NCI-H345 (cell line): ENCODE results near the gene STIM1.
"Not testable (repeated sequence)": the region's sequence is repeated elsewhere in the genome, so short reads cannot be mapped to it uniquely, and the experiment has no call there.

Experiments
- DNase-seq: peaks from one replicate; lab custom pipeline; 2025; lab: John Stamatoyannopoulos, UW

STIM1 gene

GRCh38 chr11:3885855-3886254 lies 30.4 kb downstream of the STIM1 start:
- DNase-seq: no peak

GRCh38 chr11:3886985-3887384 lies 31.5 kb downstream of the STIM1 start:
- DNase-seq: no peak

DNA sequence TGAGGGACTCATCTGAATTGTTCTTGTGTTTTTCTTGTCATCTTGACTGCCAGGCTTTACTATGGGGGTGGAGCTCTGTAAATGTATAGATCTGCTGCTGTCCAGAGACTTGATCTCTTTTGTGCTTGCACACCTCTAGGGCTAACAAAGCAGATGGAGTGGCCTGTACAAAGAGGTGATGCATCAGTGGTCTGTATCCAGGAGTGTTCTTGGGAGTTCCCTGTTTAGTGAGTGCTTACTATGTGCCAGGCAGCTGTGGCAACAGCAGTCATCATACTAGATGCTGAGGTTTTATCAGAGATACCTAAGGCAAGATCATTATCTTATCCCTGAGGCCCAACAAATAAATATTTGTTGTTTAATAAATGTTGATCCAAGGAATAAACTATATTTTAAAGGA lies 33.4 kb downstream of the STIM1 start:
- no peak for DNase-seq

DNA sequence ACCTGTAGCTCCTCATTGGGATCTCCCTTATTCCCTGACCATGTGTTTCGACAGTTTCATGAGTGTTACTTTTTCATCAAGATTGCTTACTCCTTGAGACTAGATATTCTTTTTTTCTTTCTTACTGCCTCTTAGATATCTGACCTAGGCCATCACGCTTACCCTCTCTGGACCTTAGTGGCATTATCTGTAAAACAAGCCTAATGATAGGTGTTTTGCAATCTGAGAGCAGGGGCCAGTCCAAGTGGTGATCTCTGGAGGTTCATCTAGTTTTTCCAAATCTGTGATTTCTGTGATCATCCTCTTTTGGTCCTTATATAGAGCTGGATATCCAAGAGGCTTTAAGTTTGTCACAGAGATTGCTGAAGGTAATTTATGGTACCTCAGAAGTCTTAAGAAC lies 34.5 kb downstream of the STIM1 start:
- no peak for DNase-seq

DNA sequence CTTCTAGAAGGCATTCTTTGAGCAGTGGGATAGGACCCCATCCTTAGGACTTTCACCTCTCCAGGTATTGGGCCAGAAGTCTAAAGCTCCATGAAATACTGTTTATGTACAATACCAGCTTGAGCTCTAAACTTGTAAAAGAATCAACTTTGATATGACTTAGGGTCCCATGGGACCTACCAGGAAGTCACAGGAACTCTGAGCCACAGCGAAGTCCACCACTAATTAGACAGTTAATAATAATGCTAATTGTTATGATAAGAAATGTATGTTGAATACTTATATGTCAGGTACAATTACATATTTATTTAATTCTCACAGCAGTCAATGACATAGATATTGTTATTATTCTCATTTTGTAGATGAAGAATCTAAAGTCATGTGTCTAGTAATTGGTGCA lies 35.3 kb downstream of the STIM1 start:
- no peak for DNase-seq

DNA sequence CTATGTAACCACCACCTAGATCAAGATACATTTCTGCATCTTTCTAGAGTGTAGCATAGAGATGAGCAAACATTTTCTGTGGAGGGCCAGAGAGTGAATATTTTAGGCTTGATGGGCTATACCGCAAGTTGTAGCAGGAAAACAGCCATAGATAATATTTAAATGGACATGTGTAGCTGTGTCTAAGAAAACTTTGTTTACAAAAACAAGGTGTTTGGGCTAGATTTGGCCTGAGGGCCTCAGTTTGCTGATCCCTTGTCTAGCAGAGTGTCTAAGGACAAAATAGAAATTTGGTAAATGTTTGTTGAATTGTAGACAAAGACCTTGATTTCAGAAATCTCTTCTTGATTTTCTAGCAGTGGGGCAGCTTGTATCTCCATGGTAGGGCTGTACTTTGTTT lies 36.3 kb downstream of the STIM1 start:
- no peak for DNase-seq

DNA sequence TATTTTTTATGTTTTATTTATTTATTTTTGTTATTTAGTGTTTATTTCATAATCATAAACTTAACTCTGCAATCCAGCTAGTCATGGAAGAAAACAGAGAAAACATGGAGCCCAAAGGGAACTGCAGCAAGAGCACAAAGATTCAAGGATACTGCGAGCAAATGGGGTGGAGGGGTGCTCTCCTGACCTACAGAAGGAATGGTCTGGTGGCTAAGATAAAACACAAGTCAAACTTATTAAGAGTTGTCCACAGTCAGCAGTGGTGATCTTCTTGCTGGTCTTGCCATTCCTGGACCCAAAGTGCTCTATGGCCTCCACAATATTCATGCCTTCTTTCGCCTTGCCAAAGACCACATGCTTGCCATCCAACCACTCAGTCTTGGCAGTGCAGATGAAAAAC lies 36.7 kb downstream of the STIM1 start:
- no peak for DNase-seq

DNA sequence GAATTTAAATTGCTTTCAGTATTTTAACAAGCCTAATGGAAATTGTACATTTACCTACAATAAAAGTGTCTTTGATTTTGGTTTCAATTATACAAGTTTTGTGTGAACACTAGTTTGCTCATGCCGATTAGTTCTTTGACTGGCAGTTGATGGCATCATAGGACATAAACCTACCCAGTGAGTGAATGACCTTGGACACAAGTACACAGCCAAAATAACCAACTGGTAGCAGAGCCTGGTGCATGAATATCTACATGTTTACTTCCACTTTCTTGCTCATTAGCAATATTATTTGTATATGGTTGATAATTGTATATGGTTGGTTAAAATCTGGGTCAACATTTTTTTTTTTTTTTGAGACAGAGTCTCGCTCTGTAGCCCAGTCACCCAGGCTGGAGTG lies 37.8 kb downstream of the STIM1 start:
- DNase-seq: no peak

- no peak for DNase-seq
Observed at GRCh38 chr11:3894128-3894731, 38.8 kb downstream of the STIM1 start.

- no peak for DNase-seq
Observed at GRCh38 chr11:3896644-3897043, 41.2 kb downstream of the STIM1 start.

- not testable (repeated sequence) for DNase-seq
Observed at GRCh38 chr11:3900230-3900629, 44.8 kb downstream of the STIM1 start.

DNA sequence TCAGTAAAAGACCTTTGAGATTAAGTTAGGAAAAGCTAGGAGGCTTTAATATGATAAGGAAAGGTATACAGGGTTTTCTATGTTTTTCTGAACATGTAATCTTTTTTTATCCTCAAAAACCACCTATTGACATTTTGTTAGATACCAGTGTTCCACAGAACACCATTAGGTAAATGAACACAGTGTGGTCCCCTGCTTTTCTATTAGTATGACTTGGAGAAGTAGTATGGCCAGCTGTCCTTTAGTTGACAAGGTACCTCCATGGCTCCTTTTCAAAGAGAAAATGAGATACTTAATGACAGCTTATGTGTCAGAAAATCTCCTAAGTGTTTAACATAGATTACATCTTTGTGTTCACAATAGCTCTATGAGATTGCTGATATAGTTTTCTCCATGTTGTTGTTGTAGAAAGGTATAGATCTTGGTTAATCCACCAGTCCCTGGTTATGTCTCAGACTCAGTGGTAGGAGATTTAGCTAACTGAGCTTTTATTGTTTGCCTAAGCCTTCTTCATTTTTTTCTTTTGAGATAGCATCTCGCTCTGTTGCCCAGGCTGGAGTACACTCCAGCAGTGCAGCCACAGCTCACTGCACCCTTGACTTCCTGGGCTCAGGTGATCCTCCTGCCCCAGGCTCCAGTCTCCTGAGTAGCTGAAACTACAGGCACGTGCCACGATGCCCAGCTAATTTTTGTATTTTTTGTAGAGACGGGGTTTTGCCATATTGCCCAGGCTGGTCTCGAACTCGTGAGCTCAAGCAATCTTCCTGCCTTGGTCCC lies 46.0 kb downstream of the STIM1 start:
- DNase-seq: no peak

GRCh38 chr11:3902441-3902840 lies 47.0 kb downstream of the STIM1 start:
- no peak for DNase-seq

DNA sequence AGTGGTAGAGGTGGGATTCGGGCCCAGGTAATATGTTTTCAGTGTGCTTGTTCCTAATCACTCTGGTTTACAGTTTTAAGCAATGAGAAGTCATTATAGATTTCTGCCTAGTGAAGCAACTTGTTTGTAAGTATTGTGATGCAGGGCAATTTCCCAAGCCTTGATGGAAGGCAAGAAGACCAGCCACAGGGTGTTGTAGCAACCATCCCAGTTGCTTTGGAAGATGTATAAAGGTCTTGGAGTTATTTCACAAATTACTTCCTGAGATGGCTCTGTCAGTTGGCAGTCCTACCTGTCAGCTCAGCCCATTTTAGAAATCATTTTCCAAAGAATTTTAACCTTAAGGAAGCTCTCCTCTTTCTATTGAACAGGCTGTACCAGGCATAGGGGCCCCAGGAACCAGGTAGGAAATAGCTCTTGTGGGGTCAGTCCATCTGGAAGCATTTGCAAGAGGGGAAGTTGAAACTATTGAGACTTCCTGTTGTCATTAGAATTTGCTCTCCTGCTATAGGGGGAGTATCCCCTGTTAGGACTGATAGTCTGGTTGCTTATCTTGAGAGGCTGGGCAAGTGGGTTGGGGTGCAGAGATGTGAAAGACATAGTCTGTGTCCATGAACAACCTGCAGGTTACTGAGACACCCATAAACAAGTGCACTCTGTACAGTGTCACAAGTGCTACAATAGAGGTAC lies 47.9 kb downstream of the STIM1 start:
- no peak for DNase-seq

GRCh38 chr11:3904228-3904627 lies 48.8 kb downstream of the STIM1 start:
- no peak for DNase-seq

- no peak for DNase-seq
Observed at GRCh38 chr11:3905080-3905953, 49.9 kb downstream of the STIM1 start.

- DNase-seq: no peak
Observed at GRCh38 chr11:3906166-3906565, 50.7 kb downstream of the STIM1 start.

DNA sequence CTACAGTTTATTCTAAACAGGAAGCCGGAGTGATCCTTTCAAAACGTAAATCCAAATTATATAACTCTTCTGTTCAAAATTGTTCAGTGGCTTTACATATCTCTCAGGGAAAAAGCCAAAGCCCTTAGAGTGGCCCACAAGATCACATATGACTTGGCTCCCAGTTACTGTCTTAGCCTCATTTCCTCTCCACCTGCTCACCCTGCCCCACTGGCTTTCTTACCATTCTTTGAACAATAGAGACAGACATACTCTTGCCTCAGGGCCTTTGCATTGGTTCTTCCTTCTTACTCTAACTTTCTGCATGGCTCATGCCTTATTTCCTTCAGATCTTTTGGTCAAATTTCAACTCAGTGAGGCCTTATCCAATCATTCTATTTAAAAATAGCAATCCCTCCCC lies 52.1 kb downstream of the STIM1 start:
- DNase-seq: no peak

- DNase-seq: no peak
Observed at GRCh38 chr11:3909901-3910300, 54.4 kb downstream of the STIM1 start.

DNA sequence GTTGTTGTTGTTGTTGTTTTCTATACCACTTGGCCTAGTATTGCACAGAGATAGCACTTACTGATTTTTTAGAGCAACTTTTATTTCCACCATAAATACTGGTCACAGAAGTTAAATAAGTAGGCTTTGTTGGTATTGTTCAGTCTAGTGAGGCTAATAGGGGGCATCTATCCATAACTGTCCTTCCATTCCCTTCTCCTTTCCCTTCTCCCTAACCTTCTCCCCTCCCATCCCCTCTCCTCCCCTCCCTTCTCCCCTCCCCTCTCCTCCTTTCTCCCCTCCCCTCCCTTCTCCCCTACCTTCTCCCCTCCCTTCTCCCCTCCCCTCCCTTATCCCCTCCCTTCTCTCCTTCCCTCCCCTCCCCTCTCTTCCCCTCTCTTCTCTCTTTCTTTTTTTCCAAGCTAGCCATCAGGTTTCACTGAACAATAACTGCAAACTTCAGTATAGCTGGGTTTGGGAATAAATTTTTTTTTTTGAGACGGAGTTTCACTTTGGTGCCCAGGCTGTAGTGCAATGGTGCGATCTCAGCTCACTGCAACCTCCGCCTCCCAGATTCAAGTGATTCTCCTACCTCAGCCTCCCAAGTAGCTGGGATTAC lies 56.5 kb downstream of the STIM1 start:
- no peak for DNase-seq

- DNase-seq: no peak
Observed at GRCh38 chr11:3913921-3914320, 58.5 kb downstream of the STIM1 start.

DNA sequence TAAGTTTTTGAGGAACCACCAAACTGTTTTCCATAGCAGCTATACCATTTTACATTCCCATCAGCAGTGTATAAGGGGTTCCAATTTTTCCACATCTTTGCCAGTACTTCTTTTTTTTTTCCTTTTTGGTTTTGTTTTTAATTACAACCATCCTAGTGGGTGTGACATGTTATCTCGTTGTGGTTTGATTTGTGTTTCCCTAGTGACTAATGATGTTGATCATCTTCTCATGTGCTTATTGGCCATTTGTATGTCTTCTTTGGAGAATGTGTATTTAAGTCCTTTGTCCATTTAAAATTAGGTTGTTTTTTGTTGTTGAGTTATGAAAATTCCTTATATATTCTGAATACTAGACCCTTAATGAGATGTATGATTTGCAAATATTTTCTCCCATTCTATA lies 59.3 kb downstream of the STIM1 start:
- no peak for DNase-seq
